ENCODE measurements around the gene ZNF714. TPM values are rescaled to one million over a fixed set of nuclear protein-coding genes. Genes with fewer than 3 reads are reported as not detected.
"Not testable (repeated sequence)": the region's sequence is repeated elsewhere in the genome, so short reads cannot be mapped to it uniquely, and the experiment has no call there.

ZNF714 gene
- total RNA-seq, 1 donor from 2014 or later, result 20.1 TPM

- H3K27me3 Mint-ChIP-seq (ENCODE audit: low read depth), result no peaks in the 10 kb centered on the region
- H3K4me1 Mint-ChIP-seq (ENCODE audit: low read depth), result peaks cover 7% of the 10 kb centered on the region
- peaks cover 23% of the 10 kb centered on the region for H3K9me3 Mint-ChIP-seq
These were observed 56.1 kb downstream of the ZNF714 start for GRCh38 chr19:21138130-21138529.

GRCh38 chr19:21141006-21141405, 59.0 kb downstream of the ZNF714 start:
- H3K4me3 Mint-ChIP-seq (ENCODE audit: low read depth); H3K27me3 Mint-ChIP-seq (ENCODE audit: low read depth); DNase-seq (ENCODE audit: low spot score); H3K9me3 Mint-ChIP-seq; H3K27ac Mint-ChIP-seq: not testable (repeated sequence)
- Mint-ChIP-seq H3K36me3 (ENCODE audit: low read depth) (peaks cover 43% of the 10 kb centered on the region), H3K4me1 (ENCODE audit: low read depth) (peaks cover 13% of the 10 kb centered on the region)
- intact Hi-C loops (cut with micrococcal nuclease), result loop anchor here (10.0 kb wide), 1 partner anchor 216 kb away; the partner anchor contains the start of gene ZNF85

More at GRCh38 chr19:21138130-21138529, 56.1 kb downstream of the ZNF714 start:
- intact Hi-C loops (cut with micrococcal nuclease), result no loop called here
- H3K27ac Mint-ChIP-seq, result no peak overlapping the region
- no peak overlapping the region for H3K4me3 Mint-ChIP-seq (ENCODE audit: low read depth)
- H3K36me3 Mint-ChIP-seq (ENCODE audit: low read depth), result peaks cover 14% of the 10 kb centered on the region
- no peak for DNase-seq (ENCODE audit: low spot score)

GRCh38 chr19:21141787-21142464, 59.9 kb downstream of the ZNF714 start, which contains the start of gene ZNF431:
Gene ZNF431 (plus strand): TSS chr19:21142040. CDS start chr19:21142184, 144 bp downstream.
- Mint-ChIP-seq H3K4me3 (ENCODE audit: low read depth) (peak within 1 kb of the TSS; percentile 98), H3K27ac (peak within 1 kb of the TSS; percentile 94), H3K9me3 (peaks cover 16% of the 10 kb centered on the region), H3K36me3 (ENCODE audit: low read depth) (peaks cover 52% of the 10 kb centered on the region), H3K27me3 (ENCODE audit: low read depth) (no peaks in the 10 kb centered on the region), H3K4me1 (ENCODE audit: low read depth) (peaks cover 13% of the 10 kb centered on the region)
- intact Hi-C loops (cut with micrococcal nuclease), result loop anchor here (2.0 to 10.0 kb wide), 3 partner anchors 59 to 217 kb away; partner anchors contain the start of genes ZNF430, ZNF714 and ZNF85
- DNase-seq (ENCODE audit: low spot score), result peak; percentile 88

GRCh38 chr19:21143428-21143827, 61.4 kb downstream of the ZNF714 start:
- Mint-ChIP-seq H3K9me3 (peaks cover 27% of the 10 kb centered on the region), H3K4me1 (ENCODE audit: low read depth) (peaks cover 13% of the 10 kb centered on the region), H3K36me3 (ENCODE audit: low read depth) (peaks cover 67% of the 10 kb centered on the region), H3K27me3 (ENCODE audit: low read depth) (no peaks in the 10 kb centered on the region), H3K4me3 (ENCODE audit: low read depth) (peak overlapping the region; percentile 58), H3K27ac (peak overlapping the region; percentile 16)
- DNase-seq (ENCODE audit: low spot score), result no peak
- intact Hi-C loops (cut with micrococcal nuclease), result loop anchor here (2.0 to 10.0 kb wide), 3 partner anchors 61 to 219 kb away; partner anchors contain the start of genes ZNF430, ZNF714 and ZNF85

- peaks cover 13% of the 10 kb centered on the region for H3K4me1 Mint-ChIP-seq (ENCODE audit: low read depth)
These were observed 61.9 kb downstream of the ZNF714 start for GRCh38 chr19:21143854-21144253.

GRCh38 chr19:21147540-21147939, 65.5 kb downstream of the ZNF714 start:
- intact Hi-C loops (cut with micrococcal nuclease), result loop anchor here (10.0 kb wide), 1 partner anchor 223 kb away; the partner anchor contains the start of gene ZNF85
- peaks cover 11% of the 10 kb centered on the region for H3K4me1 Mint-ChIP-seq (ENCODE audit: low read depth)
- H3K9me3 Mint-ChIP-seq, result peaks cover 63% of the 10 kb centered on the region

More at GRCh38 chr19:21143854-21144253, 61.9 kb downstream of the ZNF714 start:
- Mint-ChIP-seq H3K9me3 (peaks cover 31% of the 10 kb centered on the region), H3K27ac (no peak overlapping the region), H3K4me3 (ENCODE audit: low read depth) (peak overlapping the region; percentile 8), H3K27me3 (ENCODE audit: low read depth) (no peaks in the 10 kb centered on the region), H3K36me3 (ENCODE audit: low read depth) (peaks cover 71% of the 10 kb centered on the region)
- intact Hi-C loops (cut with micrococcal nuclease), result loop anchor here (2.0 to 10.0 kb wide), 3 partner anchors 61 to 219 kb away; partner anchors contain the start of genes ZNF430, ZNF714 and ZNF85
- no peak for DNase-seq (ENCODE audit: low spot score)

GRCh38 chr19:21148681-21149080, 66.7 kb downstream of the ZNF714 start:
- H3K27ac Mint-ChIP-seq, result no peak overlapping the region
- intact Hi-C loops (cut with micrococcal nuclease), result loop anchor here (10.0 kb wide), 1 partner anchor 224 kb away; the partner anchor contains the start of gene ZNF85
- peaks cover 72% of the 10 kb centered on the region for H3K9me3 Mint-ChIP-seq
- H3K36me3 Mint-ChIP-seq (ENCODE audit: low read depth), result peaks cover 100% of the 10 kb centered on the region
- H3K4me1 Mint-ChIP-seq (ENCODE audit: low read depth), result peaks cover 2% of the 10 kb centered on the region
- H3K4me3 Mint-ChIP-seq (ENCODE audit: low read depth), result no peak overlapping the region
- no peaks in the 10 kb centered on the region for H3K27me3 Mint-ChIP-seq (ENCODE audit: low read depth)
- DNase-seq (ENCODE audit: low spot score), result no peak

More at GRCh38 chr19:21147540-21147939, 65.5 kb downstream of the ZNF714 start:
- DNase-seq (ENCODE audit: low spot score), result no peak
- peaks cover 98% of the 10 kb centered on the region for H3K36me3 Mint-ChIP-seq (ENCODE audit: low read depth)
- no peaks in the 10 kb centered on the region for H3K27me3 Mint-ChIP-seq (ENCODE audit: low read depth)
- no peak overlapping the region for H3K4me3 Mint-ChIP-seq (ENCODE audit: low read depth)
- no peak overlapping the region for H3K27ac Mint-ChIP-seq

- Mint-ChIP-seq H3K4me3 (ENCODE audit: low read depth) (no peak overlapping the region), H3K36me3 (ENCODE audit: low read depth) (peaks cover 100% of the 10 kb centered on the region), H3K27ac (no peak overlapping the region), H3K9me3 (peaks cover 72% of the 10 kb centered on the region), H3K27me3 (ENCODE audit: low read depth) (no peaks in the 10 kb centered on the region), H3K4me1 (ENCODE audit: low read depth) (no peaks in the 10 kb centered on the region)
- no peak for DNase-seq (ENCODE audit: low spot score)
- intact Hi-C loops (cut with micrococcal nuclease), result loop anchor here (10.0 kb wide), 1 partner anchor 225 kb away; the partner anchor contains the start of gene ZNF85
These were observed 67.9 kb downstream of the ZNF714 start for GRCh38 chr19:21149877-21150276.

GRCh38 chr19:21151460-21151859, 69.5 kb downstream of the ZNF714 start:
- H3K36me3 Mint-ChIP-seq (ENCODE audit: low read depth), result peaks cover 98% of the 10 kb centered on the region
- H3K4me1 Mint-ChIP-seq (ENCODE audit: low read depth), result no peaks in the 10 kb centered on the region

GRCh38 chr19:21158523-21159135, 76.6 kb downstream of the ZNF714 start:
- Mint-ChIP-seq H3K27me3 (ENCODE audit: low read depth) (no peaks in the 10 kb centered on the region), H3K4me1 (ENCODE audit: low read depth) (no peaks in the 10 kb centered on the region), H3K36me3 (ENCODE audit: low read depth) (peaks cover 88% of the 10 kb centered on the region), H3K27ac (no peak overlapping the region), H3K4me3 (ENCODE audit: low read depth) (no peak overlapping the region), H3K9me3 (peaks cover 51% of the 10 kb centered on the region)
- intact Hi-C loops (cut with micrococcal nuclease), result no loop called here
- DNase-seq (ENCODE audit: low spot score), result no peak

More at GRCh38 chr19:21151460-21151859, 69.5 kb downstream of the ZNF714 start:
- Mint-ChIP-seq H3K9me3 (peaks cover 75% of the 10 kb centered on the region), H3K27me3 (ENCODE audit: low read depth) (no peaks in the 10 kb centered on the region), H3K27ac (no peak overlapping the region), H3K4me3 (ENCODE audit: low read depth) (no peak overlapping the region)
- intact Hi-C loops (cut with micrococcal nuclease), result no loop called here
- DNase-seq (ENCODE audit: low spot score), result no peak

- H3K9me3 Mint-ChIP-seq, result peaks cover 29% of the 10 kb centered on the region
These were observed 82.5 kb downstream of the ZNF714 start for GRCh38 chr19:21164541-21164940.

GRCh38 chr19:21166436-21166835, 84.4 kb downstream of the ZNF714 start:
- Mint-ChIP-seq H3K27me3 (ENCODE audit: low read depth) (no peaks in the 10 kb centered on the region), H3K9me3 (peaks cover 29% of the 10 kb centered on the region), H3K4me1 (ENCODE audit: low read depth) (no peaks in the 10 kb centered on the region), H3K4me3 (ENCODE audit: low read depth) (no peak overlapping the region), H3K36me3 (ENCODE audit: low read depth) (peaks cover 89% of the 10 kb centered on the region), H3K27ac (no peak overlapping the region)
- intact Hi-C loops (cut with micrococcal nuclease), result no loop called here
- no peak for DNase-seq (ENCODE audit: low spot score)

More at GRCh38 chr19:21164541-21164940, 82.5 kb downstream of the ZNF714 start:
- Mint-ChIP-seq H3K27me3 (ENCODE audit: low read depth) (no peaks in the 10 kb centered on the region), H3K27ac (no peak overlapping the region), H3K4me3 (ENCODE audit: low read depth) (no peak overlapping the region), H3K4me1 (ENCODE audit: low read depth) (no peaks in the 10 kb centered on the region), H3K36me3 (ENCODE audit: low read depth) (peaks cover 89% of the 10 kb centered on the region)
- no peak for DNase-seq (ENCODE audit: low spot score)
- intact Hi-C loops (cut with micrococcal nuclease), result no loop called here

Data from activated T-helper 2 cell treated with anti-CD3 and anti-CD28 coated beads, Interferon-gamma antibody, Interleukin-2, Interleukin-4, amounts not matched to agents 10 μg/mL and 5 μg/mL and 100 μg/mL, durations not matched to agents 14 hours and 24 hours and 36 hours (primary cell).